Right lobe of liver (tissue), 4 donors: Measurements from ENCODE around the gene ITPR1.

Source experiments
- CTCF ChIP-seq, 4 donors: fragments of 200-600 bp in 3 of 4; fragments of 450-650 bp in 1 of 4; IDR thresholded peaks; one replicate each; pipeline versions ENCODE4 v1.5.1 to v1.8.0; 2016 to 2022; ENCODE audit warnings: antibody characterized with exemption in 4 of 4, mild to moderate bottlenecking in 2 of 4
- POLR2A ChIP-seq: fragments of 450-650 bp; IDR thresholded peaks from one replicate; pipeline ENCODE4 v1.6.1; 2017; ENCODE audit warnings: antibody characterized with exemption, mild to moderate bottlenecking
- donor health status: DM: no; HTN: no; CAD: no.
- donor health status: DM: no; HTN: no; CAD: no.
- donor health status: DM: no; HTN: yes; CAD: no.

GRCh38 chr3:4852780-4853748, 359.9 kb downstream of the ITPR1 start:
- TF ChIP-seq POLR2A (no peak), CTCF (IDR thresholded peaks at IDR 0.05) (no peak)
